ENCODE results near the gene LGR6. TPM values are rescaled to one million over a fixed set of nuclear protein-coding genes. Genes with fewer than 3 reads are reported as not detected.

The LGR6 gene
- total and polyA plus RNA-seq, 10 of the 15 experiments (the other 5 are each of a cell fraction or from before 2014, with no cell fraction given), result not detected

GRCh38 chr1:202282596-202283283 lies 89.1 kb downstream of the LGR6 start:
- H3K9ac ChIP-seq (ENCODE audit: control insufficient read depth, insufficient read depth, low read length), result no peak overlapping the region
- no peaks in the 10 kb centered on the region for H3K4me1 ChIP-seq (ENCODE audit: control insufficient read depth, insufficient read depth, low read length)
- no peak overlapping the region for H3K27ac ChIP-seq (ENCODE audit: control insufficient read depth, insufficient read depth)
- no peak overlapping the region for H3K4me3 ChIP-seq
- ATAC-seq (no peak), DNase-seq (ENCODE audit: low read depth, low spot score) (no peak), FAIRE-seq (no peak)
- peaks cover 0 to 8% of the 10 kb centered on the region in 2 experiments; a peak in 2 of 4 replicates for H3K27me3 ChIP-seq (replicated peaks in 1 of 2; ENCODE audit: control insufficient read depth in 2 of 2, insufficient read depth in 2 of 2, low read length in 1 of 2)
- in situ Hi-C loops (cut with MboI) (no loop called here), intact Hi-C loops (cut with micrococcal nuclease; ENCODE audit: unreplicated experiment) (no loop called here)
- TF ChIP-seq CHD4 (IDR thresholded peaks at IDR 0.05), result no peak
- no peak for TF ChIP-seq POU2F2 (IDR thresholded peaks at IDR 0.05; ENCODE audit: borderline replicate concordance, low read depth, low read length)
- no peak for TF ChIP-seq IKZF1 (conservative IDR thresholded peaks at IDR 0.05)
- TF ChIP-seq SIN3A (IDR thresholded peaks at IDR 0.05; ENCODE audit: low read depth, low read length), result no peak
- no peak for TF ChIP-seq RBBP5 (conservative IDR thresholded peaks at IDR 0.05)
- no peak for TF ChIP-seq POLR2AphosphoS2 (IDR thresholded peaks at IDR 0.05; ENCODE audit: low read depth, low read length)
- no peak for TF ChIP-seq ZSCAN29 (IDR thresholded peaks at IDR 0.05)
- no peak for TF ChIP-seq CHD2 (IDR thresholded peaks at IDR 0.05; ENCODE audit: borderline replicate concordance, low read depth, low read length)
- TF ChIP-seq WRNIP1 (IDR thresholded peaks at IDR 0.05; ENCODE audit: borderline replicate concordance, low read depth, low read length), result no peak
- no peak for TF ChIP-seq KLF5 (IDR thresholded peaks at IDR 0.05; ENCODE audit: partially characterized antibody)
- no peak for TF ChIP-seq RUNX3 (IDR thresholded peaks at IDR 0.05; ENCODE audit: low read length)
- no peak for TF ChIP-seq MLLT1 (IDR thresholded peaks at IDR 0.05)
- no peak for TF ChIP-seq BACH1 (IDR thresholded peaks at IDR 0.05; ENCODE audit: borderline replicate concordance)
- TF ChIP-seq PML (IDR thresholded peaks at IDR 0.05; ENCODE audit: low read length), result no peak
- TF ChIP-seq SMC3 (IDR thresholded peaks at IDR 0.05; ENCODE audit: borderline replicate concordance, low read length), result no peak
- TF ChIP-seq ZNF24 (IDR thresholded peaks at IDR 0.05), result no peak
- no peak for TF ChIP-seq NR2C2 (IDR thresholded peaks at IDR 0.05; ENCODE audit: borderline replicate concordance, control insufficient read depth, insufficient read length, low read depth)
- no peak for TF ChIP-seq ESRRA (IDR thresholded peaks at IDR 0.05; ENCODE audit: low read length)
- TF ChIP-seq NFXL1 (IDR thresholded peaks at IDR 0.05; ENCODE audit: borderline replicate concordance), result no peak
- no peak for TF ChIP-seq TCF12 (IDR thresholded peaks at IDR 0.05; ENCODE audit: low read depth, low read length)
- ChIA-PET CTCF (interaction anchor here (0.6 to 1.3 kb wide), 3 partner anchors 8 to 407 kb away, joined by 3 to 4 read pairs (median 3); no protein-coding TSS in a partner anchor), SMC1A (ENCODE audit: uncharacterized antibody, unreplicated experiment) (no interaction called here), POLR2A (no interaction called here), RAD21 (ENCODE audit: unreplicated experiment) (interaction anchor here (1.1 kb wide), 1 partner anchor 437 kb away, joined by 3 read pairs; no protein-coding TSS in a partner anchor)
- WGBS (ENCODE audit: insufficient coverage, insufficient replicate concordance, low lambda C conversion rate, missing lambda C conversion rate), result 57% methylated on average over 7 of the region's 7 CpGs
- no peak overlapping the region for H2AFZ ChIP-seq (ENCODE audit: control insufficient read depth, low read depth, low read length)
- H3K4me2 ChIP-seq (ENCODE audit: control insufficient read depth, insufficient read depth), result no peak overlapping the region
- no peaks in the 10 kb centered on the region for H3K36me3 ChIP-seq (ENCODE audit: control insufficient read depth in 2 of 2, insufficient read depth in 2 of 2, low read length in 1 of 2)
- H4K20me1 ChIP-seq (ENCODE audit: control insufficient read depth, insufficient read depth), result no peaks in the 10 kb centered on the region
- no peaks in the 10 kb centered on the region for H3K79me2 ChIP-seq (ENCODE audit: control insufficient read depth, insufficient read depth, low read length)
- no peaks in the 10 kb centered on the region for H3K9me3 ChIP-seq (replicated peaks; ENCODE audit: control insufficient read depth, insufficient read depth, low read length)
- BruUV-seq (replicated peaks), result no TSS peak
